Loucy (cell line): ENCODE measurements around the gene NADK.
A peak's percentile ranks its signal among the peaks of the same experiment; 100 is the strongest.
"Not testable (repeated sequence)": the region's sequence is repeated elsewhere in the genome, so short reads cannot be mapped to it uniquely, and the experiment has no call there.

Experiments used
- EZH2phosphoT487 ChIP-seq: fragments of 200-600 bp; IDR thresholded peaks from 2 replicates; pipeline ENCODE4 v1.6.1; 2018; ENCODE audit warnings: antibody characterized with exemption, mild to moderate bottlenecking, moderate library complexity, borderline replicate concordance
- TF ChIP-seq, protein P1 (sequence below): fragments of 200-600 bp; sonication (generic); conservative IDR thresholded peaks from 2 replicates; pipeline ENCODE4 v1.5.1; 2014; ENCODE audit warnings: mild to moderate bottlenecking, antibody characterized with exemption, low read length

DNA sequence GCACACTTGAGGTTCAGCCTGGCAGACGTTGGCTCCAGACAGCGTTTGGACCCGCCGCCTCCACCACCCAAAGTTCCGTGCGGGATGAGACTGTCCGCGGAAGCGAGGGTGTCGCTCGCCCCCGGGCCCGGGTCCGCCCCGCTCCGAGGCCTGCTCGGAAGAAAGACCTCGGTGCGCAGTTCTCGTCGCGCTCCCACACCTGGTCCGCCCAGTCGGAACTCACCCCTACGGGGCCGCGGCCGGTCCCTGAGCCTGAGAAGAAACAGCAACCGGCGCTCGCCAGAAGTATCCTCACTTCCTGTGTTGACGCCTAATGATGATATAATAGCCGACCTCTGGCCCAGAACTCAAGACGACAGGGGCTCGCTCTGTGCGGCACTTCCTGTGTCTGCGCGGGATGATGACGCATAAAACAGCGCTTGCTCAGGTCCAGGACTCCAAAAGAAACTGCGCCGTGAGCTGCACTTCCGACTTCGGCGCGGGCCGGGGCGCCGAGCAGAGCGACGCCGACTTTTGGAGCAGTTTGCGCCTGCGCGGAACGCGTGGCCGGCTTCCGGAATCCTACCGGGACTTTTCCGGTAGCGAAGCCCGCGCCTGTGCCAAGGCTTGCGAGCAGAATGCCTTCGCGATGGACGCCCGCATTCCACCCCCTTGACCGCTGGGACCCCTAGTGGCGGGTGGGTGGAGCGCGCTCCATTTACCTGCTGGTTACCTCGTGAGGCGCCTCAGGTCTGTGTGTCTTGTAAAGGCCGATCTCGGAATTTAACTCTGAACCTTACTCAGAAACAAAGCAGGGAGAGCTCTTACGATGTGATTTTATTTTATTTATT is 54.0 kb downstream of the NADK start, which contains the start of gene CDK11A:
- TF ChIP-seq, protein P1, sequence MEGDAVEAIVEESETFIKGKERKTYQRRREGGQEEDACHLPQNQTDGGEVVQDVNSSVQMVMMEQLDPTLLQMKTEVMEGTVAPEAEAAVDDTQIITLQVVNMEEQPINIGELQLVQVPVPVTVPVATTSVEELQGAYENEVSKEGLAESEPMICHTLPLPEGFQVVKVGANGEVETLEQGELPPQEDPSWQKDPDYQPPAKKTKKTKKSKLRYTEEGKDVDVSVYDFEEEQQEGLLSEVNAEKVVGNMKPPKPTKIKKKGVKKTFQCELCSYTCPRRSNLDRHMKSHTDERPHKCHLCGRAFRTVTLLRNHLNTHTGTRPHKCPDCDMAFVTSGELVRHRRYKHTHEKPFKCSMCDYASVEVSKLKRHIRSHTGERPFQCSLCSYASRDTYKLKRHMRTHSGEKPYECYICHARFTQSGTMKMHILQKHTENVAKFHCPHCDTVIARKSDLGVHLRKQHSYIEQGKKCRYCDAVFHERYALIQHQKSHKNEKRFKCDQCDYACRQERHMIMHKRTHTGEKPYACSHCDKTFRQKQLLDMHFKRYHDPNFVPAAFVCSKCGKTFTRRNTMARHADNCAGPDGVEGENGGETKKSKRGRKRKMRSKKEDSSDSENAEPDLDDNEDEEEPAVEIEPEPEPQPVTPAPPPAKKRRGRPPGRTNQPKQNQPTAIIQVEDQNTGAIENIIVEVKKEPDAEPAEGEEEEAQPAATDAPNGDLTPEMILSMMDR, result peak; percentile 39
- TF ChIP-seq EZH2phosphoT487, result not testable (repeated sequence)
